Measurements from ENCODE around the gene PPP4R4.

DNA sequence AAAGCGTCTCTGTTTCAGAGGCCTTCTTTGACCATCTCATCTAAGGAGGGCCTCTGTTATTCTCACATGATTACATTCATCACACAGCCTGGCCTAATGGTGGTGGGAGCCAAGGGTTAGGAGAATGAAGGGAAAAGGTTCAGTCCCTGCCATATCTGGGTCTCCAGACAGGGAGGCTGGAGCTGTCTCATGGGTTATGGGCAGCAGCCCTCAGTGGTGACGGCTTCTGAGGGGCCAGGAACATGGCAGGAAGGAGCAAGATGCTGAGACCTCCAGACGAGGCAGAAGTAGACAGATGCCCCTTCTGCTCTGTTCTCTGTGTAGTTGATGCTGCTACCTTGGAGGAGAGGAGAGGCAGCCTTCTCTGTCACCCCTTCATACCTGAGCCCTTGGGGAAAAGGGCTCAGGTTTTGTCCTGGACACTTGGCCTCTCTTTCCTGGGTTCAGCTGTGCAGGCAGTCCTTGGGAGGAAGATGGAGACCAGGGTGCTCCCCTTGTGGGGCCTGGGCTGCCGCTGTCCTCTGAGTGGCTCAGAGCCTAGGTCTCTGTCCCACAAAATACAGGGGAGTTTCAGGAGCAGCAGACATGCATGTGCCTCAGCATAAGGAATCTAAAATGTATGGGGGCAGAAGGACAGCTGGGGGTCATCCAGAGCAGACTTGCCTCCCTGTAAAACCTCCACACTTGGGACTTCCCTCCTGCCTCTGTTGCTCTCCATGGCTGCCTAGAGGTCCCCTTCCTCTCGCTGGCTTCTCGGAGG, 48.3 kb upstream of the PPP4R4 start:
- TF ChIP-seq, protein P1, sequence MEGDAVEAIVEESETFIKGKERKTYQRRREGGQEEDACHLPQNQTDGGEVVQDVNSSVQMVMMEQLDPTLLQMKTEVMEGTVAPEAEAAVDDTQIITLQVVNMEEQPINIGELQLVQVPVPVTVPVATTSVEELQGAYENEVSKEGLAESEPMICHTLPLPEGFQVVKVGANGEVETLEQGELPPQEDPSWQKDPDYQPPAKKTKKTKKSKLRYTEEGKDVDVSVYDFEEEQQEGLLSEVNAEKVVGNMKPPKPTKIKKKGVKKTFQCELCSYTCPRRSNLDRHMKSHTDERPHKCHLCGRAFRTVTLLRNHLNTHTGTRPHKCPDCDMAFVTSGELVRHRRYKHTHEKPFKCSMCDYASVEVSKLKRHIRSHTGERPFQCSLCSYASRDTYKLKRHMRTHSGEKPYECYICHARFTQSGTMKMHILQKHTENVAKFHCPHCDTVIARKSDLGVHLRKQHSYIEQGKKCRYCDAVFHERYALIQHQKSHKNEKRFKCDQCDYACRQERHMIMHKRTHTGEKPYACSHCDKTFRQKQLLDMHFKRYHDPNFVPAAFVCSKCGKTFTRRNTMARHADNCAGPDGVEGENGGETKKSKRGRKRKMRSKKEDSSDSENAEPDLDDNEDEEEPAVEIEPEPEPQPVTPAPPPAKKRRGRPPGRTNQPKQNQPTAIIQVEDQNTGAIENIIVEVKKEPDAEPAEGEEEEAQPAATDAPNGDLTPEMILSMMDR (IDR thresholded peaks at IDR 0.05) = no peak
- no peak for TF ChIP-seq POLR2A (IDR thresholded peaks at IDR 0.05)

Data from upper lobe of left lung (tissue), 4 donors.